NCI-H526 (cell line): Measurements from ENCODE around the gene TKTL1.
A peak's percentile ranks its signal among the peaks of the same experiment; 100 is the strongest.

Experiments used
- DNase-seq, 2 experiments: peaks; one replicate each; lab custom pipeline; 2025; lab: John Stamatoyannopoulos, UW

Gene TKTL1

GRCh38 chrX:154362085-154362742 lies 66.6 kb downstream of the TKTL1 start:
- DNase-seq: no peak

GRCh38 chrX:154363706-154364439 lies 68.3 kb downstream of the TKTL1 start:
- DNase-seq: no peak

GRCh38 chrX:154365052-154365600 lies 69.5 kb downstream of the TKTL1 start:
- no peak for DNase-seq

GRCh38 chrX:154365997-154366665 lies 70.5 kb downstream of the TKTL1 start:
- no peak for DNase-seq

- no peak for DNase-seq
Observed at GRCh38 chrX:154366666-154367055, 71.1 kb downstream of the TKTL1 start.

- DNase-seq: no peak
Observed at GRCh38 chrX:154367474-154368308, 72.1 kb downstream of the TKTL1 start.

GRCh38 chrX:154368630-154369448 lies 73.2 kb downstream of the TKTL1 start:
- peak in 1 of 2 experiments; percentile 53 for DNase-seq

GRCh38 chrX:154369449-154370299 lies 74.1 kb downstream of the TKTL1 start:
- peak in 1 of 2 experiments; percentile 72 for DNase-seq

GRCh38 chrX:154370300-154371016 lies 74.9 kb downstream of the TKTL1 start:
- DNase-seq: peak in 1 of 2 experiments; percentile 74

- DNase-seq: peak; percentile 92 to 99
Observed at GRCh38 chrX:154371017-154371788, 75.6 kb downstream of the TKTL1 start.

- DNase-seq: peak in 1 of 2 experiments; percentile 81
Observed at GRCh38 chrX:154371789-154372300, 76.2 kb downstream of the TKTL1 start.

GRCh38 chrX:154372612-154373022 lies 77.0 kb downstream of the TKTL1 start:
- DNase-seq: no peak

- DNase-seq: peak; percentile 92 to 95
Observed at GRCh38 chrX:154373340-154374306, 78.0 kb downstream of the TKTL1 start.

GRCh38 chrX:154374313-154375155 lies 78.9 kb downstream of the TKTL1 start, which contains the start of gene FLNA:
FLNA (minus strand) TSS chrX:154374634; CDS start chrX:154371245, 3,389 bp downstream.
- peak in 1 of 2 experiments; percentile 83 for DNase-seq

GRCh38 chrX:154375156-154375504 lies 79.5 kb downstream of the TKTL1 start:
- peak in 1 of 2 experiments; percentile 35 for DNase-seq

- no peak for DNase-seq
Observed at GRCh38 chrX:154376774-154377173, 81.2 kb downstream of the TKTL1 start.
